Panc1 (cell line): ENCODE data around the gene COL6A3. TPM values are rescaled to one million over a fixed set of nuclear protein-coding genes. Genes with fewer than 3 reads are reported as not detected.

ENCODE experiments used
- ATAC-seq: fragments of 200-7000 bp; cut with Tn5 transposase; 2 replicates; pipeline ENCODE4 v1.9.1; 2020; ENCODE audit warnings: mild to moderate bottlenecking, moderate library complexity
- BruUV-seq: library from RNA; stranded (reverse); fragments of 400-500 nt; replicated peaks from 2 replicates; lab custom pipeline; 2021; lab: Mats Ljungman, UMichigan
- CTCF ChIA-PET: fragments of 300-600 bp; sonication (Branson Sonifier 250); formaldehyde crosslinking; loops from one replicate; lab custom pipeline; 2022; ENCODE audit warnings: antibody characterized with exemption; lab: Charles Lee
- POLR2A ChIA-PET: fragments of 300-600 bp; sonication (Branson Sonifier 250); formaldehyde crosslinking; loops from one replicate; lab custom pipeline; 2022; ENCODE audit warnings: antibody characterized with exemption; lab: Charles Lee
- DNase-seq: peaks from one replicate; pipeline ENCODE4 v3.0.0-alpha.2; 2010; ENCODE audit warnings: low read depth, low spot score
- H3K27ac ChIP-seq: 2 replicates; pipeline ENCODE4 v1.5.1; 2011; ENCODE audit warnings: mild to moderate bottlenecking, low read length, inconsistent platforms
- H3K27me3 ChIP-seq: fragments of 200-500 bp; sonication (Bioruptor generic); 2 replicates; pipeline ENCODE4 v1.6.0; 2014; ENCODE audit warnings: low read length, inconsistent platforms; ENCODE audit not compliant: control insufficient read depth, insufficient read depth
- H3K36me3 ChIP-seq: fragments of 200-500 bp; sonication (Bioruptor generic); 2 replicates; pipeline ENCODE4 v1.5.1; 2014; ENCODE audit warnings: inconsistent platforms, mild to moderate bottlenecking, low read length, moderate library complexity; ENCODE audit not compliant: control insufficient read depth, insufficient read depth
- H3K4me1 ChIP-seq: 2 replicates; pipeline ENCODE4 v1.5.1; 2011; ENCODE audit warnings: inconsistent platforms, mild to moderate bottlenecking, low read length, moderate library complexity; ENCODE audit not compliant: control insufficient read depth, insufficient read depth
- H3K4me3 ChIP-seq, 2 experiments: 2 replicates each; pipeline ENCODE4 v1.5.1; 2011 to 2012; ENCODE audit warnings: low read depth in 2 of 2, low read length in 2 of 2, mild to moderate bottlenecking in 2 of 2, inconsistent platforms in 1 of 2, moderate library complexity in 1 of 2
- H3K9me3 ChIP-seq: fragments of 200-500 bp; sonication (Bioruptor generic); 2 replicates; pipeline ENCODE4 v1.5.1; 2014; ENCODE audit warnings: low read depth, mild to moderate bottlenecking, inconsistent platforms, low read length, moderate library complexity; ENCODE audit not compliant: control insufficient read depth, insufficient read depth
- CTCF ChIP-seq: fragments of 450-650 bp; IDR thresholded peaks from 2 replicates; pipeline ENCODE4 v1.5.1; 2017; ENCODE audit warnings: mild to moderate bottlenecking
- POLR2AphosphoS5 ChIP-seq: IDR thresholded peaks from 2 replicates; pipeline ENCODE4 v1.6.1; 2012; ENCODE audit warnings: mild to moderate bottlenecking, low read depth, low read length, moderate library complexity
- SIN3A ChIP-seq: IDR thresholded peaks from 2 replicates; pipeline ENCODE4 v1.6.1; 2012; ENCODE audit warnings: low read depth, mild to moderate bottlenecking, low read length, moderate library complexity, borderline replicate concordance; ENCODE audit not compliant: insufficient read depth
- TCF7L2 ChIP-seq: IDR thresholded peaks from 2 replicates; pipeline ENCODE4 v1.6.1; 2011; ENCODE audit warnings: mild to moderate bottlenecking, low read depth, low read length, inconsistent platforms
- in situ Hi-C: cut with HindIII; loops from 2 replicates; pipeline ENCODE4 v1.10.0; 2016; ENCODE audit warnings: low sequenced_read_pairs, low pct_unique_long_range_greater_than_20kb
- intact Hi-C: fragments of 100-400 bp; cut with micrococcal nuclease; formaldehyde crosslinking; loops from one replicate; pipeline ENCODE4 v1.10.0; 2022; ENCODE audit not compliant: unreplicated experiment
- total RNA-seq: library from RNA; stranded (reverse); gene quantifications from one replicate; pipeline ENCODE4 v1.2.1, GENCODE V29; 2021; ENCODE audit not compliant: unreplicated experiment
- TF ChIP-seq, protein P1 (sequence below), 2 experiments: IDR thresholded peaks; 2 replicates each; pipeline ENCODE4 v1.6.1; 2011 to 2012; ENCODE audit warnings: low read depth in 2 of 2, control low read depth in 1 of 2, low read length in 1 of 2, mild to moderate bottlenecking in 1 of 2, moderate library complexity in 1 of 2; ENCODE audit not compliant: insufficient read depth in 1 of 2

The COL6A3 gene
- total RNA-seq, 1 experiment from 2014 or later = 0.69 TPM

GRCh38 chr2:237371856-237372255 is 42.1 kb downstream of the COL6A3 start:
- in situ Hi-C loops = no loop called here
- H3K36me3 ChIP-seq = no peaks in the 10 kb centered on the region

DNA sequence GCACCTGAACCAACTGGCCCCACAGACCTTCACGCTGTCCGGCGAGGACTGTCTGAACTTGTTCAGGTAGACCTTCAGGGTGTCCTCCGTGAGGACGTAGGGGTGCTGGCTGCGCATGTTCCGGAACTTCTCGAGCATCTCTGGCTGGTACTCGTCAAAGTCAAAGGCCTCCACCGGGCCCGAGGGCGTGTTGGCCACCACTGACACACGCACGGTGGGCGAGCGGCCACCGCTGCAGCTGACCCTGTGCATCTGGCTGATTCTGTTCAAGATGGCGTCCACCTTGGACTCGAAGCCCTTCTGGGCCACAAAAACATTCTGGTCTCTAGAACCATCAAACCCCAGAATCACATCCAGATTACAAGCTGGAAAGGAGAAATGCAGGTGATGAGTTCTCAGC is 48.3 kb downstream of the COL6A3 start:
- no TSS peak for BruUV-seq
- no peak for ATAC-seq
- TF ChIP-seq POLR2AphosphoS5 (no peak), SIN3A (no peak)
- TF ChIP-seq, protein P1, sequence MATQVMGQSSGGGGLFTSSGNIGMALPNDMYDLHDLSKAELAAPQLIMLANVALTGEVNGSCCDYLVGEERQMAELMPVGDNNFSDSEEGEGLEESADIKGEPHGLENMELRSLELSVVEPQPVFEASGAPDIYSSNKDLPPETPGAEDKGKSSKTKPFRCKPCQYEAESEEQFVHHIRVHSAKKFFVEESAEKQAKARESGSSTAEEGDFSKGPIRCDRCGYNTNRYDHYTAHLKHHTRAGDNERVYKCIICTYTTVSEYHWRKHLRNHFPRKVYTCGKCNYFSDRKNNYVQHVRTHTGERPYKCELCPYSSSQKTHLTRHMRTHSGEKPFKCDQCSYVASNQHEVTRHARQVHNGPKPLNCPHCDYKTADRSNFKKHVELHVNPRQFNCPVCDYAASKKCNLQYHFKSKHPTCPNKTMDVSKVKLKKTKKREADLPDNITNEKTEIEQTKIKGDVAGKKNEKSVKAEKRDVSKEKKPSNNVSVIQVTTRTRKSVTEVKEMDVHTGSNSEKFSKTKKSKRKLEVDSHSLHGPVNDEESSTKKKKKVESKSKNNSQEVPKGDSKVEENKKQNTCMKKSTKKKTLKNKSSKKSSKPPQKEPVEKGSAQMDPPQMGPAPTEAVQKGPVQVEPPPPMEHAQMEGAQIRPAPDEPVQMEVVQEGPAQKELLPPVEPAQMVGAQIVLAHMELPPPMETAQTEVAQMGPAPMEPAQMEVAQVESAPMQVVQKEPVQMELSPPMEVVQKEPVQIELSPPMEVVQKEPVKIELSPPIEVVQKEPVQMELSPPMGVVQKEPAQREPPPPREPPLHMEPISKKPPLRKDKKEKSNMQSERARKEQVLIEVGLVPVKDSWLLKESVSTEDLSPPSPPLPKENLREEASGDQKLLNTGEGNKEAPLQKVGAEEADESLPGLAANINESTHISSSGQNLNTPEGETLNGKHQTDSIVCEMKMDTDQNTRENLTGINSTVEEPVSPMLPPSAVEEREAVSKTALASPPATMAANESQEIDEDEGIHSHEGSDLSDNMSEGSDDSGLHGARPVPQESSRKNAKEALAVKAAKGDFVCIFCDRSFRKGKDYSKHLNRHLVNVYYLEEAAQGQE (IDR thresholded peaks at IDR 0.05; ENCODE audit: insufficient read depth in 1 of 2, low read depth in 2 of 2, low read length in 1 of 2) = no peak
- ChIA-PET POLR2A (no interaction called here), CTCF (no interaction called here)
- H3K4me3 ChIP-seq = no peak overlapping the region
- no peaks in the 10 kb centered on the region for H3K27me3 ChIP-seq
- intact Hi-C loops = no loop called here
- no peaks in the 10 kb centered on the region for H3K36me3 ChIP-seq
- no peaks in the 10 kb centered on the region for H3K9me3 ChIP-seq
- no peak for DNase-seq
- no peak overlapping the region for H3K27ac ChIP-seq
- no peaks in the 10 kb centered on the region for H3K4me1 ChIP-seq
- in situ Hi-C loops = no loop called here

More at GRCh38 chr2:237371856-237372255, 42.1 kb downstream of the COL6A3 start:
- no peaks in the 10 kb centered on the region for H3K4me1 ChIP-seq
- H3K9me3 ChIP-seq = no peaks in the 10 kb centered on the region
- TF ChIP-seq POLR2AphosphoS5 (no peak), CTCF (no peak), TCF7L2 (no peak), SIN3A (no peak)
- TF ChIP-seq, protein P1 (IDR thresholded peaks at IDR 0.05; ENCODE audit: insufficient read depth in 1 of 2, low read depth in 2 of 2, low read length in 1 of 2) = no peak
- ChIA-PET POLR2A (no interaction called here), CTCF (no interaction called here)
- no peak overlapping the region for H3K27ac ChIP-seq
- intact Hi-C loops = no loop called here
- H3K4me3 ChIP-seq = no peak overlapping the region
- DNase-seq (no peak), ATAC-seq (no peak)
- H3K27me3 ChIP-seq = no peaks in the 10 kb centered on the region
- no TSS peak for BruUV-seq
